MM.1S (cell line): Measurements from ENCODE around the gene RBM23.

Experiments used
- DNase-seq: peaks from one replicate; pipeline ENCODE4 v3.0.0-alpha.2; 2015
- H2AFZ ChIP-seq: fragments of 300-600 bp; sonication (generic); 2 replicates; pipeline ENCODE4 v1.6.0; 2016; ENCODE audit warnings: antibody characterized with exemption, low read length
- H3F3A ChIP-seq: fragments of 300-600 bp; sonication (generic); 2 replicates; pipeline ENCODE4 v1.6.1; 2016; ENCODE audit warnings: mild to moderate bottlenecking, antibody characterized with exemption, low read length, moderate library complexity, mixed read lengths; ENCODE audit not compliant: insufficient read depth
- H3K27ac ChIP-seq: fragments of 300-600 bp; sonication (generic); 2 replicates; pipeline ENCODE4 v1.5.1; 2016; ENCODE audit warnings: mild to moderate bottlenecking, low read length
- H3K27me3 ChIP-seq: fragments of 300-600 bp; sonication (generic); replicated peaks from 2 replicates; pipeline ENCODE4 v1.6.0; 2016; ENCODE audit warnings: low read length; ENCODE audit not compliant: insufficient read depth
- H3K36me3 ChIP-seq: fragments of 300-600 bp; sonication (generic); replicated peaks from 2 replicates; pipeline ENCODE4 v1.6.1; 2016; ENCODE audit warnings: mild to moderate bottlenecking, low read length, mixed read lengths; ENCODE audit not compliant: insufficient read depth
- H3K4me1 ChIP-seq: fragments of 300-600 bp; sonication (generic); 2 replicates; pipeline ENCODE4 v1.6.1; 2016; ENCODE audit warnings: low read length, mixed read lengths
- H3K4me2 ChIP-seq: fragments of 300-600 bp; sonication (generic); 2 replicates; pipeline ENCODE4 v1.6.0; 2016; ENCODE audit warnings: low read depth, low read length
- H3K4me3 ChIP-seq: fragments of 300-600 bp; sonication (generic); 2 replicates; pipeline ENCODE4 v1.5.1; 2016; ENCODE audit warnings: low read length, mixed read lengths
- H3K79me2 ChIP-seq: fragments of 300-600 bp; sonication (generic); 2 replicates; pipeline ENCODE4 v1.6.1; 2016; ENCODE audit warnings: mixed run types, low read length, mixed read lengths
- H3K9ac ChIP-seq: fragments of 300-600 bp; sonication (generic); 2 replicates; pipeline ENCODE4 v1.6.1; 2016; ENCODE audit warnings: low read length, mixed read lengths
- H3K9me2 ChIP-seq: fragments of 300-600 bp; sonication (generic); replicated peaks from 2 replicates; pipeline ENCODE4 v1.6.1; 2016; ENCODE audit warnings: mild to moderate bottlenecking, low read length, mixed read lengths; ENCODE audit not compliant: insufficient read depth
- H3K9me3 ChIP-seq: fragments of 300-600 bp; sonication (generic); replicated peaks from 2 replicates; pipeline ENCODE4 v1.6.1; 2016; ENCODE audit warnings: mild to moderate bottlenecking, low read length, mixed read lengths; ENCODE audit not compliant: insufficient read depth
- H4K20me1 ChIP-seq: fragments of 300-600 bp; sonication (generic); 2 replicates; pipeline ENCODE4 v1.6.1; 2016; ENCODE audit warnings: mild to moderate bottlenecking, low read length, moderate library complexity, mixed read lengths; ENCODE audit not compliant: insufficient read depth
- EZH2 ChIP-seq: fragments of 300-600 bp; sonication (generic); optimal IDR thresholded peaks from 2 replicates; pipeline ENCODE3; 2017; ENCODE audit warnings: low read depth, mild to moderate bottlenecking, antibody characterized with exemption, low read length, mixed read lengths
- EZH2phosphoT487 ChIP-seq: fragments of 300-600 bp; sonication (generic); IDR thresholded peaks from 2 replicates; pipeline ENCODE4 v1.6.1; 2018; ENCODE audit warnings: antibody characterized with exemption, low read length
- TF ChIP-seq, protein P1 (sequence below): fragments of 300-600 bp; sonication (generic); IDR thresholded peaks from 2 replicates; pipeline ENCODE4 v1.5.1; 2016; ENCODE audit warnings: antibody characterized with exemption, low read length, mixed read lengths

The RBM23 gene

DNA sequence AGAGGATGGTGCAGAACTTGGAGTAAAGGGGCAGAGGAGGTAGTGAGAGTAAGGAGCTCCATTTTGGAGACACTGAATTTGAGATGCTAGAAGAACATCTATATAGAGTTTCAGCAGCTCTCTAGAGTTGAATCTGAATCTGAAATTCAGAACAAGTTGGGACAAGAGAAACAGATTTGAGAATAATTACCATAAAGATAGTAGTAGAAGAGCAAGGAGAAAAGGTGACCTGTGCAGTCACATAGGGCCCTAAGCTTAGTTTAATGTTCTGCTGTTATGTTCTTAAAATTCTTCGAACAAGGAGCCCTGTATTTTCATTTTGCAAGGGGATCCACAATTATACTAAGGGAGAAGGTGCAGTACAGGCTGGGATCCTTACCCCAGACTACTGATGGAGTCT lies 28.5 kb downstream of the RBM23 start:
- H3K36me3 ChIP-seq, result no peaks in the 10 kb centered on the region
- H3K4me3 ChIP-seq, result no peak overlapping the region
- H4K20me1 ChIP-seq, result no peaks in the 10 kb centered on the region
- no peak overlapping the region for H3K27ac ChIP-seq
- H3K4me1 ChIP-seq, result peaks cover 5% of the 10 kb centered on the region; the same call in 1 of the 2 replicates
- DNase-seq, result no peak
- no peaks in the 10 kb centered on the region for H3K79me2 ChIP-seq
- no peaks in the 10 kb centered on the region for H3K9me2 ChIP-seq
- H3K9me3 ChIP-seq, result no peaks in the 10 kb centered on the region
- H3K9ac ChIP-seq, result no peak overlapping the region
- peaks cover 24% of the 10 kb centered on the region for H3F3A ChIP-seq
- no peaks in the 10 kb centered on the region for H3K27me3 ChIP-seq
- H3K4me2 ChIP-seq, result no peak overlapping the region
- no peak overlapping the region for H2AFZ ChIP-seq
- TF ChIP-seq, protein P1, sequence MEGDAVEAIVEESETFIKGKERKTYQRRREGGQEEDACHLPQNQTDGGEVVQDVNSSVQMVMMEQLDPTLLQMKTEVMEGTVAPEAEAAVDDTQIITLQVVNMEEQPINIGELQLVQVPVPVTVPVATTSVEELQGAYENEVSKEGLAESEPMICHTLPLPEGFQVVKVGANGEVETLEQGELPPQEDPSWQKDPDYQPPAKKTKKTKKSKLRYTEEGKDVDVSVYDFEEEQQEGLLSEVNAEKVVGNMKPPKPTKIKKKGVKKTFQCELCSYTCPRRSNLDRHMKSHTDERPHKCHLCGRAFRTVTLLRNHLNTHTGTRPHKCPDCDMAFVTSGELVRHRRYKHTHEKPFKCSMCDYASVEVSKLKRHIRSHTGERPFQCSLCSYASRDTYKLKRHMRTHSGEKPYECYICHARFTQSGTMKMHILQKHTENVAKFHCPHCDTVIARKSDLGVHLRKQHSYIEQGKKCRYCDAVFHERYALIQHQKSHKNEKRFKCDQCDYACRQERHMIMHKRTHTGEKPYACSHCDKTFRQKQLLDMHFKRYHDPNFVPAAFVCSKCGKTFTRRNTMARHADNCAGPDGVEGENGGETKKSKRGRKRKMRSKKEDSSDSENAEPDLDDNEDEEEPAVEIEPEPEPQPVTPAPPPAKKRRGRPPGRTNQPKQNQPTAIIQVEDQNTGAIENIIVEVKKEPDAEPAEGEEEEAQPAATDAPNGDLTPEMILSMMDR, result no peak
- TF ChIP-seq EZH2 (no peak), EZH2phosphoT487 (no peak)

DNA sequence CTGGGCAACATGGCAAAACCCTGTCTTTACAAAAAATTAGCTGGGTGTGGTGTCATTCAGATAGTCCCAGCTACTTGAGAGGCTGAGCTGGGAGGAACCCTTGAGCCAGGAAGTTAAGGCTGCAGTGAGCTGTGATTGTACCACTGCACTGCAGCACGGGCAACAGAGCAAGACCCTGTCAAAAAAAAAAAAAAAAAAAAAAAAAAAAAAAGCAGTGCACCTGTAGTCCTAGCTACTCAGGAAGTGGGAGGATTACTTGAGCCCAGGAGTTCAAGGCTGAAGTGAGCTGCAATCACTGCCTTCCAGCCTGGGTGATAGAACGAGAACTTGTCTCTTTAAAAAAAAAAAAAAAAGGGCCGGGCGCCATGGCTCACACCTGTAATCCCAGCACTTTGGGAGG lies 30.3 kb downstream of the RBM23 start:
- peak overlapping the region; percentile 79; the same call in 1 of the 2 replicates for H3K4me2 ChIP-seq
- peak; percentile 55 for DNase-seq
- H3K36me3 ChIP-seq, result no peaks in the 10 kb centered on the region
- peaks cover 5% of the 10 kb centered on the region; the same call in 1 of the 2 replicates for H3K4me1 ChIP-seq
- TF ChIP-seq, protein P1, result no peak
- no peak for TF ChIP-seq EZH2phosphoT487
- no peak for TF ChIP-seq EZH2
- peak overlapping the region; percentile 97; the same call in 1 of the 2 replicates for H3K27ac ChIP-seq
- H3K27me3 ChIP-seq, result no peaks in the 10 kb centered on the region
- peak overlapping the region; percentile 82; the same call in 1 of the 2 replicates for H3K9ac ChIP-seq
- H4K20me1 ChIP-seq, result no peaks in the 10 kb centered on the region
- H2AFZ ChIP-seq, result no peak overlapping the region
- H3K9me2 ChIP-seq, result no peaks in the 10 kb centered on the region
- H3K4me3 ChIP-seq, result no peak overlapping the region
- peaks cover 24% of the 10 kb centered on the region for H3F3A ChIP-seq
- no peaks in the 10 kb centered on the region for H3K79me2 ChIP-seq
- H3K9me3 ChIP-seq, result no peaks in the 10 kb centered on the region

DNA sequence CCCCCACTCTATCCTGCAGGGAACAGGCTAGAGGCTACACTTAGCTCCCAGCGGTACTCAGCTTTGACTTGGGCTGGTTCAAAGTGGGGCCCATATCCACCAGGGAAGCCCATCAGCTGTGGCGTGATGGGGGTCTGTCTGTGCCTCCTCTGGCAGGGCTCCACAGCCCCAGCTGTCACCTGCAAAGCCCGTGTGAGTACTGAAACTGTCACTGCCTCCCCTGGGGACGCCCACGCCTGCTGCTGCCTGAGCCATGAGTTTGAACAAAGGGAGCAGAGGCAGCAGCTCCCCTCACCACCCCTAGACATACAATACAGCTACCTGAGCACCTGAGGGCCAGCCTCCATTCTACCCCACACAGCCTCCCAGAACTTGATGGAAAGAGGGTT lies 31.0 kb downstream of the RBM23 start:
- no peak for TF ChIP-seq EZH2phosphoT487
- no peak for TF ChIP-seq EZH2
- TF ChIP-seq, protein P1, result no peak
- H3K9me2 ChIP-seq, result no peaks in the 10 kb centered on the region
- DNase-seq, result peak; percentile 28
- peak overlapping the region; percentile 79; the same call in 1 of the 2 replicates for H3K4me2 ChIP-seq
- H3K4me3 ChIP-seq, result peak overlapping the region; percentile 62
- peaks cover 24% of the 10 kb centered on the region for H3F3A ChIP-seq
- H3K36me3 ChIP-seq, result no peaks in the 10 kb centered on the region
- H3K79me2 ChIP-seq, result no peaks in the 10 kb centered on the region
- no peak overlapping the region for H2AFZ ChIP-seq
- no peaks in the 10 kb centered on the region for H4K20me1 ChIP-seq
- H3K9me3 ChIP-seq, result no peaks in the 10 kb centered on the region
- peaks cover 5% of the 10 kb centered on the region; the same call in 1 of the 2 replicates for H3K4me1 ChIP-seq
- peak overlapping the region; percentile 97 for H3K27ac ChIP-seq
- no peaks in the 10 kb centered on the region for H3K27me3 ChIP-seq
- peak overlapping the region; percentile 82 for H3K9ac ChIP-seq
